SK-N-SH (cell line): Measurements from ENCODE around the gene RPL7L1. TPM values are rescaled to one million over a fixed set of nuclear protein-coding genes. Genes with fewer than 3 reads are reported as not detected.

Source experiments
- CTCF ChIA-PET: fragments of 300-600, 350-600 bp; formaldehyde crosslinking; extraction: SDS; loops from one replicate; lab custom pipeline; 2021; lab: Yijun Ruan, JAX
- POLR2A ChIA-PET: fragments of 350-600 bp; sonication (Branson Sonifier 250); formaldehyde crosslinking; extraction: SDS; loops from one replicate; lab custom pipeline; 2020; ENCODE audit warnings: antibody characterized with exemption, inconsistent platforms; lab: Yijun Ruan, JAX
- DNase-seq: peaks from one replicate; pipeline ENCODE4 v3.0.0; 2012
- H2AFZ ChIP-seq: fragments of 200-600 bp; sonication (generic); 2 replicates; pipeline ENCODE4 v1.8.1; 2016; ENCODE audit warnings: antibody characterized with exemption, mild to moderate bottlenecking, low read depth
- H3F3A ChIP-seq: fragments of 200-600 bp; sonication (generic); replicated peaks from 2 replicates; pipeline ENCODE3; 2016; ENCODE audit warnings: antibody characterized with exemption, mild to moderate bottlenecking; ENCODE audit not compliant: insufficient read depth
- H3K27ac ChIP-seq, 2 experiments: fragments of 200-500 bp in 1 of 2; fragments of 200-600 bp in 1 of 2; sonication (Bioruptor generic) in 1 of 2; sonication (generic), shearing (Covaris generic) in 1 of 2; 2 replicates each; pipeline versions ENCODE4 v1.5.1 to v1.6.1; 2014 to 2016; ENCODE audit warnings: low read depth in 2 of 2, inconsistent platforms in 1 of 2, low read length in 1 of 2, mild to moderate bottlenecking in 1 of 2, mixed read lengths in 1 of 2
- H3K27me3 ChIP-seq: fragments of 200-600 bp; sonication (generic), shearing (Covaris generic); 2 replicates; pipeline ENCODE4 v1.6.1; 2016; ENCODE audit warnings: mixed run types; ENCODE audit not compliant: insufficient read depth
- H3K36me3 ChIP-seq, 2 experiments: fragments of 200-500 bp in 1 of 2; fragments of 200-600 bp in 1 of 2; sonication (Bioruptor generic) in 1 of 2; sonication (generic) in 1 of 2; replicated peaks in 1 of 2; 2 replicates each; pipeline versions ENCODE3 to v1.5.1; 2014 to 2016; ENCODE audit warnings: low read length in 1 of 2, mild to moderate bottlenecking in 1 of 2; ENCODE audit not compliant: insufficient read depth in 2 of 2, control insufficient read depth in 1 of 2
- H3K4me1 ChIP-seq, 2 experiments: fragments of 200-500 bp in 1 of 2; fragments of 200-600 bp in 1 of 2; sonication (Bioruptor generic) in 1 of 2; sonication (generic), shearing (Covaris generic) in 1 of 2; 2 replicates each; pipeline versions ENCODE4 v1.5.1 to v1.6.1; 2014 to 2016; ENCODE audit warnings: low read depth in 1 of 2, low read length in 1 of 2, mixed run types in 1 of 2; ENCODE audit not compliant: insufficient read depth in 2 of 2, control insufficient read depth in 1 of 2
- H3K4me2 ChIP-seq: fragments of 200-600 bp; sonication (generic), shearing (Covaris generic); 2 replicates; pipeline ENCODE4 v1.6.1; 2017; ENCODE audit warnings: mixed run types
- H3K4me3 ChIP-seq, 2 experiments: fragments of 200-500 bp in 1 of 2; fragments of 200-600 bp in 1 of 2; sonication (Bioruptor generic) in 1 of 2; sonication (generic), shearing (Covaris generic) in 1 of 2; 2 replicates each; pipeline versions ENCODE4 v1.5.1 to v1.8.1; 2014 to 2016; ENCODE audit warnings: low read depth in 2 of 2, inconsistent platforms in 1 of 2, low read length in 1 of 2, mild to moderate bottlenecking in 1 of 2, mixed read lengths in 1 of 2, moderate library complexity in 1 of 2
- H3K79me2 ChIP-seq: fragments of 200-600 bp; sonication (generic); 2 replicates; pipeline ENCODE4 v1.8.1; 2017; ENCODE audit warnings: mild to moderate bottlenecking; ENCODE audit not compliant: insufficient read depth
- H3K9ac ChIP-seq: fragments of 200-600 bp; sonication (generic); 2 replicates; pipeline ENCODE4 v1.6.1; 2017; ENCODE audit warnings: mixed run types
- H3K9me2 ChIP-seq: fragments of 200-600 bp; sonication (generic); 2 replicates; pipeline ENCODE4 v1.6.1; 2017; ENCODE audit warnings: mixed run types
- H3K9me3 ChIP-seq: fragments of 200-600 bp; sonication (generic); 2 replicates; pipeline ENCODE4 v1.6.1; 2017; ENCODE audit warnings: mixed run types, mild to moderate bottlenecking, moderate library complexity
- H4K20me1 ChIP-seq: fragments of 200-600 bp; sonication (generic); 2 replicates; pipeline ENCODE4 v1.6.1; 2017; ENCODE audit warnings: mild to moderate bottlenecking, mixed run types; ENCODE audit not compliant: insufficient read depth
- CTCF ChIP-seq: fragments of 200-600 bp; sonication (generic); IDR thresholded peaks from 2 replicates; pipeline ENCODE4 v1.6.1; 2017; ENCODE audit warnings: antibody characterized with exemption, mild to moderate bottlenecking, moderate library complexity
- EP300 ChIP-seq, 2 experiments: IDR thresholded peaks; 2 replicates each; pipeline versions ENCODE4 v1.4.0 to v1.6.1; 2012; ENCODE audit warnings: borderline replicate concordance in 1 of 2, low read depth in 1 of 2, low read length in 1 of 2
- EZH2phosphoT487 ChIP-seq: fragments of 200-600 bp; sonication (generic); IDR thresholded peaks from 2 replicates; pipeline ENCODE4 v1.6.1; 2017; ENCODE audit warnings: low read depth, mixed run types, mild to moderate bottlenecking, antibody characterized with exemption, moderate library complexity, borderline replicate concordance
- FOSL2 ChIP-seq: IDR thresholded peaks from 2 replicates; pipeline ENCODE4 v1.4.0; 2012; ENCODE audit warnings: low read depth, mild to moderate bottlenecking, moderate library complexity, borderline replicate concordance
- FOXJ3 ChIP-seq: sonication (generic); formaldehyde crosslinking; IDR thresholded peaks from 2 replicates; pipeline ENCODE4 v1.5.1; 2020; ENCODE audit warnings: mild to moderate bottlenecking, missing genetic modification reagents
- FOXM1 ChIP-seq: IDR thresholded peaks from 2 replicates; pipeline ENCODE4 v1.4.0; 2012; ENCODE audit warnings: low read depth, mild to moderate bottlenecking
- JUND ChIP-seq: IDR thresholded peaks from 2 replicates; pipeline ENCODE4 v1.4.0; 2012
- MEF2A ChIP-seq: IDR thresholded peaks from 2 replicates; pipeline ENCODE4 v1.4.0; 2012; ENCODE audit warnings: low read depth, borderline replicate concordance
- MXI1 ChIP-seq: IDR thresholded peaks from 2 replicates; pipeline ENCODE4 v1.6.1; 2012; ENCODE audit warnings: mild to moderate bottlenecking, low read depth, low read length, improper control_type of control experiment
- NRF1 ChIP-seq: IDR thresholded peaks from 2 replicates; pipeline ENCODE4 v1.6.1; 2012; ENCODE audit warnings: low read depth, mild to moderate bottlenecking, low read length
- PBX3 ChIP-seq: IDR thresholded peaks from 2 replicates; pipeline ENCODE4; 2012
- POLR2AphosphoS5 ChIP-seq: IDR thresholded peaks from 2 replicates; pipeline ENCODE4 v1.6.1; 2012; ENCODE audit warnings: low read depth, low read length
- RCOR1 ChIP-seq: fragments of 150-350 bp; IDR thresholded peaks from 2 replicates; pipeline ENCODE4 v1.6.1; 2017; ENCODE audit warnings: antibody characterized with exemption, low read length
- TAF1 ChIP-seq: IDR thresholded peaks from 2 replicates; pipeline ENCODE4 v1.6.1; 2012; ENCODE audit warnings: low read depth, mild to moderate bottlenecking, low read length, moderate library complexity, borderline replicate concordance
- TCF12 ChIP-seq: IDR thresholded peaks from 2 replicates; pipeline ENCODE4 v1.4.0; 2012
- USF1 ChIP-seq: IDR thresholded peaks from 2 replicates; pipeline ENCODE4 v1.4.0; 2012; ENCODE audit warnings: low read depth, borderline replicate concordance
- YY1 ChIP-seq: IDR thresholded peaks from 2 replicates; pipeline ENCODE4 v1.4.0; 2012; ENCODE audit warnings: low read depth, mild to moderate bottlenecking
- WGBS: methylation state at CpG from one replicate; pipeline ENCODE4 v1.1.6; 2017; ENCODE audit warnings: low lambda C conversion rate; 5-methylcytosine and 5-hydroxymethylcytosine counted together
- polyA plus RNA-seq, 3 experiments: library from polyadenylated mRNA; depleted of rRNA; stranded (reverse); fragments of >200 nt; gene quantifications; 2 replicates each; pipeline ENCODE4 v1.2.3, GENCODE V29; 2012

RPL7L1 gene
- polyA plus RNA-seq, 1 of the 3 experiments (the other 2 are of a cell fraction) = 22.1 TPM

- no peak overlapping the region for H3K4me3 ChIP-seq
- ChIA-PET CTCF (interaction anchor here (1.2 to 1.3 kb wide), 2 partner anchors 12 to 20 kb away, joined by 3 read pairs; no protein-coding TSS in a partner anchor), POLR2A (no interaction called here)
- WGBS = 94% methylated on average over 3 of the region's 3 CpGs
- DNase-seq = no peak
- no peaks in the 10 kb centered on the region for H3K79me2 ChIP-seq
- peaks cover 15 to 19% of the 10 kb centered on the region in 2 experiments for H3K36me3 ChIP-seq
- no peak overlapping the region for H3K4me2 ChIP-seq
- H3K9ac ChIP-seq = no peak overlapping the region
- H3F3A ChIP-seq = no peaks in the 10 kb centered on the region
- TF ChIP-seq MXI1 = no peak
- no peak for TF ChIP-seq MEF2A
- no peak for TF ChIP-seq POLR2AphosphoS5
- no peak for TF ChIP-seq EZH2phosphoT487
- TF ChIP-seq TAF1 = no peak
- TF ChIP-seq FOXM1 = no peak
- TF ChIP-seq FOSL2 = no peak
- TF ChIP-seq NRF1 = no peak
- no peak for TF ChIP-seq TCF12
- TF ChIP-seq YY1 = no peak
- TF ChIP-seq JUND = no peak
- no peak for TF ChIP-seq USF1
- TF ChIP-seq CTCF = no peak
- TF ChIP-seq EP300 (IDR thresholded peaks at IDR 0.05; ENCODE audit: borderline replicate concordance in 1 of 2, low read depth in 1 of 2, low read length in 1 of 2) = no peak
- TF ChIP-seq FOXJ3 (CRISPR knock-in tag) = no peak
- TF ChIP-seq RCOR1 = no peak
- TF ChIP-seq PBX3 = no peak
- no peaks in the 10 kb centered on the region for H3K27me3 ChIP-seq
- H3K27ac ChIP-seq = no peak overlapping the region
- no peaks in the 10 kb centered on the region for H4K20me1 ChIP-seq
- H3K9me2 ChIP-seq = no peaks in the 10 kb centered on the region
- H3K9me3 ChIP-seq = no peaks in the 10 kb centered on the region
- H3K4me1 ChIP-seq = no peaks in the 10 kb centered on the region
- H2AFZ ChIP-seq = no peak overlapping the region
Observed at GRCh38 chr6:42831237-42831636, 48.2 kb upstream of the RPL7L1 start.
